HS-27A (cell line): Measurements from ENCODE around the gene BZW2.
"Not testable (repeated sequence)": the region's sequence is repeated elsewhere in the genome, so short reads cannot be mapped to it uniquely, and the experiment has no call there.

Source experiments
- DNase-seq: peaks from one replicate; pipeline ENCODE4 v3.0.0-alpha.2; 2012; ENCODE audit warnings: low read depth, missing footprints

BZW2 gene

DNA sequence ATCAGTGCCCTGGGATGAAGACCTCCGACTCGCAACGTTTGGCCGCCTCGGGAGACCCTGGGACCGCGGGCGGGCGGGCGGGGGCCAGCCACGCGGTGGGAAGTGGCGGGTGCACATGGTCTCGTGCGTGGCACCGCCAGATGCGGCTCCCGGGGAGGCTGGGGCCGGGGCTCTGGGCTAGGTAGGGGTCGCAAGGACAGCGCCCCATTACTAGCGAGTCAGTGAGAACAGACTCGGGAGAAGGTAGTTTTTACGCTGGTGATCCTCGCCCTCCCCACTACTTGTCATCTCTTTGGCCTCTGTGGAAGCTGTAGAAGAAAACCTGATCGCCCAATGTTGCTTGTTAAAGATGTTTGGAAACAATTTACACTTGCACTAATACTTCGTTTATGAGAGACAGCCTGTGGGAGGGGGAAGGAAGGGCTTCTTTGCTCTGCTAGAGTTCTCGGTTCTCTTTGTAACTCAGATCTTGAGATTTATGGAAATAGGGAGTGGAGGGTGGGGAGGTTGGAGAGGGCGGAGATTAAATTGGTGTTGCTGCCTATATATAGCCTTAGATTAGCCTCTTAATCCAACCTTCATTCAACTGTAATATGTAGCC is 591 bp downstream of the BZW2 start:
- DNase-seq: no peak

DNA sequence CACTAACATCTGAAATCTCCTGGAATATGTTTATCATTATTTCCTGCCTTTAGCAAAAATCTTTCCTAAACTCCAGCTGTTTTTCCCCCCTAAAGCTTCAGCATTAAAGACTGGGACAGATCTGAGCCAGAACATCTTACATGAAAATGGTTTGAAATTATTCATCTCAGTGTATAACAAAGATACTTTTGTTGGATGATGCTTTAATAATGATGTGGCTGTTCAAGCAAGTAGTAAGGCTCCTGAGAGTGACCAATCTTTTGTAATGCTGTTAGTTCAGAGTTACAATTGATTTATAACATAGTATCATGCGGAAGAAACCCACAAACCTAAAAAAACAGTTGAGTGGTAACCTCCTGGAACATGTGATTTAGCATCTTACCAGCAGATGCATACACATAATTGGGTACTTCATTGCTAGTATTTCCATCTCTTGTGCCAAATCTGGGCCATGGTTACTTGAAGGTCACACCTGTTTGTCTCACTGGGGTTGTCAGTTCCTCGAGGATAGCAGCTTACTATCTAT is 1.5 kb downstream of the BZW2 start:
- DNase-seq: no peak

DNA sequence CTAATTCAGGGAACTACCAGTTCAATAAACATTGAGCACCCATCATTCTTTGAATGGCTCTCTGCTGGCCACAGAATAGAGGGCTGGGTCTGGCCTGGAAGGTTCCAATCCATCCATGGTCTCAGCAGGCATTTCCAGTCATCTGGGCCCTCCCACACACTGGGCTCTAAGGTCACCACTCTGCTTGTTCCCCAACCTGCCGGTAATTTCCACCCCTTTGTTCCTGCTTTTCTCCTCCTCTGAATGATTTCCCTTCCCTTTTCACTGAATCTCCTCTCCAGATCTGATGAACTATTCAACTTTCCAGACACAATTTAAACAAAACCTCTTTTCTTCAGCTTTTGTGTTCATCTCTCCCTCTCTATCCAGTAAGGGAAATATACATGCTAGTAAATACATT is 2.6 kb downstream of the BZW2 start:
- DNase-seq: no peak

DNA sequence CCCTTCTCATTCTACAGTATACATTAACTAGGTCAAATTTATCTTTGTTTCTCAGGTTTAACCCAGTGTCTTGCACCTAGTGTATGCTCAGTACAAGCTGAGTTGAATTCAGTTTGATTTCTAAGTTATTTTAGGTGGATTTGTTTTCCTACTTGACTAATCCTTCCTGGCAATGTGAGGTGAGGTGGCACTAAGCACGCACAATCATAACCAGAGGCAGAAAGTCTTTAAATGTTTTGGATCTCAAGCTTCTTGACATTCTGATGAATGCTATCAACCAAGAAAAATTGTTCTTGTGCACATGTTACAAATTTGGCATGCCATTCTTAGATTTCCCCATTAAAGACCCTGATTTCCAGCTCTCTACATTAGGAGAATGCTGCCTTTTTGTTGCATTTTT is 3.2 kb downstream of the BZW2 start:
- no peak for DNase-seq

DNA sequence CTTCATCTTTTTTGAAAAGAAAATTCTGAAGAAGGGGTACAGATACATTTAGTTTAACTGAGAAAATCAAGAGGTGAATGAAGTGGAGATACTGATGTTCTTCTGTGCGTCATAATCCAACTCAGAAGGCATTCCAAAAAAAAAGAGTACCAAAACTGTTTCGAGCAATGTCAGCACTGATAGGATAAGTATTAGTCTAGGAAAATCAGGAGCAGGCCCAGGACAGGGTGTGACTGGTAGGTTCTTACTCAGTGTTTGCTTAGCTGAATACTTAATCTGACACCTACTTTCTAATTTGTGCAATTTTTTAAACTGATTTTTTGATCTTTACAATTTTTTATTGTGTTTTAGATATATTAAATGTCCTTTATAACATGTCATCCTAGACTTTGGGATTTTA is 4.3 kb downstream of the BZW2 start:
- DNase-seq: no peak

DNA sequence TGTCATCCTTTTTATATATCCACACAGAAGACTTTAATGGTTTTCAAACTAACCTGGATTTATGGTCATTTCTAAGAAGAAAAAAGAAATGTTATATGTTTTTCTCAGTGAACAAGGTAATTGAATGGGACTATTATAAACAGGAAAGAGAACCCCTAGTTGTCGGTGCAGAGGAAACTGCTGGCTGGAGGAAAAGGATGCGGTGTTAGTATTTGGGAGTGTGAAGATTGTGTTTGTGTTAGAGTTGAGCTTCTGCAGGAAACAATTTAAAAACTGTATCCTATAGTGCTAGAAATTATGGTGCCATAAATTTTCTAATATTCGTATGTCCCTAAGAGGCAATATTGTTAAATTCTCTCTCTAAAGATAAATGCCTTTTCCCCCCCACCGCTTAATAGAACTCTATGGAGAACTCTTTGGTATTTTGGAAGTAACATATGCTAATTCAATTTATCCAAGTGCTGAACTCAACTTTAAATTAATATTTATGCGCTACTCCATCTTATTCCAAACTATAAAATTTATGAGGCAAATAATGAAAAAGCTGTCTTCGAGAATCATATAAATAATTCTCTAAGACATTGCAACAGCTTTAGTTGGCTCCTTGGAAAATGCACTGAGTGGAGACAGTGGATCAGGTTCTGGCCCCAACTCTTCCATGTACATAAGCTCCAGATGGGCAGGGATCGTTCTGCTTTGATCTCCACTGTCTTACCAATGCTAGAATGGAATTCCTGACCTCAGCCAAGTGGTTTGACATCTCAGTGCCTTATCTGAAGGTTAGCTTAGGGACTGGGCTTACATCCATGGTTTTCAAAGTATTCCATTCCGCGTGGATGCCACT is 5.6 kb downstream of the BZW2 start:
- DNase-seq: no peak

DNA sequence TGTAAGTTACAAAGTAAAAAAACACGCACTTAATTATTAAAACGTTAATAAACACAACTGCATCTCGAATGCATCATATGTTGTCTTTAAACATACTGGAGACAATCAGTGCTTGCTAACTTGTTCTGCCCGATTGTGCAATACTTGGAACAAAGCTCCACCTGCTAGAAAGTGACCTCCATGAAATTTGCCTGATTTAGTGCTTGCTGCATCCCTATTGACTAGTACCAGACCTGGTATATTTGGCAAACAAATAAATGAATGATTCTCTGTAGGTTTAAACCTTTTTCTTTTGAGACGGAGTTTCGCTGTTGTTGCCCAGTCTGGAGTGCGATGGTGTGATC is 6.2 kb downstream of the BZW2 start:
- DNase-seq: no peak

DNA sequence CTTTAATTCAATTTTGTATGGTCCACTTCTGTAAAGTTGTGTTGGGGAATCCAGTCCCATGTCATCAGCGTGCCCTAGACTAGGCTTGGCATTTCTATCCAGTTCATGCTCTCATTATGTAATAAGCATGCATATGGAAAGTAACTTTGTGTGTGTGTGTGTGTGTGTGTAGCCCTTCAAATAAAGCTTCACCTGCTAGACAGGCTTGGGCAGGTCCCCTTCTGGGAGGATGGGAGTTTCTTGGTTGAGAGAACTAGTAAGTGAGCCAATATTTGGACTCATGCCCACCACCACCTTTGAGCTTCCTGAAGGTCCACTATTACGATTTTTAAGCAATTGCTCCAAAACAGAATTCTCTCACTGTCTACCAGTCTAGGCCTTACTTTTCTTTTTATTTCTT is 6.9 kb downstream of the BZW2 start:
- no peak for DNase-seq

DNA sequence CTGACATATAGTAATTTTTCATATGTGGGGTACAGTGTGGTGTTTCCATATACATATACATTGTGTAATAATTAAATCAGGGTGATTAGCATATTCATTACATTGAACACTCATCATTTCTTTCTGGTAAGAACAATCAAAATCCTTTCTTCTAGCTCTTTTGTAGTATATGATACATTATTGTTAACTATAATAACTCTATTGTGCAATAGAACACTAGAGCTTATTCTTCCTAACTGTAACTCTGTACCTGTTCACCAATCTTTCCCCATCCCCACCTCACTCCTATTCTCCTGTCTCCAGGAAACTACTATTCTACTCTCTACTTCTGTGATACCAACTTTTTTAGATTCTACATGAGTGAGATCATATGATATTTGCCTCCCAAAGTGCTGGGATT is 9.4 kb downstream of the BZW2 start:
- no peak for DNase-seq

DNA sequence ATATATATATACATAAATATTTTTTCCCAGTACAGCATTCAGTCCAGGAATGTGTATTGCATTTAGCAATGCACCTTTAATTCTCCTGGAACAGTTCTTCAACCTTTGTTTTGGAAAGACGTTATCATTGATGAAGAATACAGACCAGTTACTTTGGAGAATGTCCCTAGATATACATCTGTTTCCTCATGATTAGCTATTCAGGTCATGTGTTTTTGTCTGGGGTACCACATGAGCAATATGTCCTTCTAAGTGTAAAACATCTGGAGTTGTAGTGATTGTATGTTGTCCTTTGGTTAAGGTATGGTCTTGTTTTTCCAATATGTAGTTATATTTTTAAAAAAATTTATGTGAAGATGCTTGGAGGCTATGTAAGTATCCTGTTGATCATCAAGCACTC is 10.2 kb downstream of the BZW2 start:
- no peak for DNase-seq

DNA sequence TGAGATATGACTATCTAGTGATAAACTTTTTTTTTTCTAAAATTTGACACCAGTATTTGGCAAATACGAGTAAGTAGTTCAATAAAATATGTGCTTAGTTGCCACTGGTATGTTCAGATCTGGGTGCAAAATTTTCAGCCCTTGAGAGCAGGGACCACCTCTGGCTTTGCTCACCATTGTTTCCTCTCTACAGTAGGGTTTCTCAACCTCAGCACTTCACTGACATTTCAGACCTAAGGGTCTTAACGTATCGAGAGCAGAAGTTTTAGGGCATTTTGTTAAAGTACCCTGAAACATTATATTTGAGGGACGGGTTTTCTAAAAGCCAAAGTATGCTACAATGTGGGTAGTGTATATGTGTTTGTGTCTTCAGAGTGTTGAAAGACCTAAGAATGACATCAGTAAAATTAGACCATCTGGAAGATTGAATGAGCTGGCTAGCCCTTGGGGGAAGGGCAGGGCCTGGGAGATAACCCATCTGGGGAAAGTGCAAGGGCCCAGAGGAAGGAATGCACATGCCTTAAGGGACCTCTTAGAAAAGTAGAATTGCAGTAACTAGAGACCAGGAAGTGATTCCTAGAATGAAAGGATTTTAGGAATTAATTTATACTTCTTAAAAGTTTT is 11.8 kb downstream of the BZW2 start:
- DNase-seq: no peak

DNA sequence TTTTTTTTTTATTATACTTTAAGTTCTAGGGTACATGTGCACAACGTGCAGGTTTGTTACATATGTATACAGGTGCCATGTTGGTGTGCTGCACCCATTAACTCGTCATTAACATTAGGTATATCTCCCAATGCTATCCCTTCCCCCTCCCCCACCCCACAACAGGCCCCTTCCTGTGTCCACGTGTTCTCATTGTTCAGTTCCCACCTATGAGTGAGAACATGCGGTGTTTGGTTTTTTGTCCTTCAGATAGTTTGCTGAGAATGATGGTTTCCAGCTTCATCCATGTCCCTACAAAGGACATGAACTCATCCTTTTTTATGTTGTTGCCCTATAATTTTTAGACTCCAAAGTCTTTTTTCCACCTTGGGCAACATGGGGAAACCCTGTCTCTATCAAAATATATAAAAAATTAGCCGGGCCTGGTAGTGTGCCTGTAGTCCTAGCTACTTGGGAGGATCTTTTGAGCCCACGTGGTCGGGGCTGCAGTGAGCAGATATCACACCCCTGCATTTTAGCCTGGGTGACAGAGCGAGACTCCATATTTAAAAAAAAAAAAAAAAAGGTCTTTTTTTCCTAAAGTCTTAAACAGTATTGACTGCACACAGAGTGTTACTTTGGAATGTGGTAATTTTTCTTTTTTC is 14.0 kb downstream of the BZW2 start:
- not testable (repeated sequence) for DNase-seq

DNA sequence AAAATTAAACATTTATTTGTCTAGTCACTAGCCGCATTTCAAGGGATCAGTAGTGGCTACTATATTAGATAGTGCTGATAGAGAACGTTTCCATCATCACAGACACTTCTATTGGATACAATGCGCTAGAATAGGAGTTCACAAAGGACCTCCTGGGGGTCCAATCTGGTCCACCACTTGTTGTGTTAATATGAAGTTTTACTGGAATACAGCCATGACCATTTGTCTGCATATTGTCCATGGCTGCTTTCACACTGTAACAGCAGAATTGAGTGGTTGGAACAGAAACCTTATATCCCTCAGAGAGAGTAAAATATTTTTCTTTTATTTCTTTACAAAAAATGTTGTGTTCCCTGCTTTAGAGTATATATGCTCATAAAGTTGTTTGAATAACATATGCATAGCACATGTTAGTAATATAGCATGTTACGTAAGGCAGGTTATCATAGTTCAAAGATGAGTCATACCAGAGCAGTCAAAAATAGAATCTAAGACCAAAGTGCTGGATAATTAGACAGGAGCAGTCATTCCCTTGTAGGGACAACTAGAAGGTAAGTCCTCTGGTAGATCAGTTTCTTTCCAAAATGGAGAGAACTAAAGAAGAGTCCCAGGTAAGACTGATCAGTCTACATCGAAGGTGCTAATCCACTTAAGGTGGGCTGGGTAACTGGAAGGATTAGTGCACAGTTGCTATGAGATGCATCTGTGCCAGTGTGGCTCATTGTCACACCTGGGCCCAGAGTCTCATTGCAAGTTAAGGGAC is 14.9 kb downstream of the BZW2 start:
- DNase-seq: no peak

DNA sequence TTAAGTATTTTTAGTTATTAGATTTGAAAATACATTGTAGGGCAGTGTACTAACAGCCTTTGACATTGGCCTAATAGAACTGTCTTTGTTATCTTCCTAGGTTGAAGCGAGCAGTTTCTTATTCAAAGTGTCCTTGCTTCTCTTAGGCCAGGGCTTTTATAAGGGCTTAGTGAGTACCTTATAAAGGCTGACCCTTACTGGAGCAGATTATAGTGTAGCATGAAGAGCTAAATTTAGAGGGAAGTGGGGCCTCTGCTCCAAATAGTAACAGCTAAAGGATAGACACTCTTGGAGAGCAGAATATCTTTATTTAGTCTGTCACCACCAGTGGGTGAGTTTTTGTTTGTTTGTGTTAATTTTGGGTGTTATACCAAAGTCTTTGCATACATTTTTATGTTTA is 15.9 kb downstream of the BZW2 start:
- no peak for DNase-seq

DNA sequence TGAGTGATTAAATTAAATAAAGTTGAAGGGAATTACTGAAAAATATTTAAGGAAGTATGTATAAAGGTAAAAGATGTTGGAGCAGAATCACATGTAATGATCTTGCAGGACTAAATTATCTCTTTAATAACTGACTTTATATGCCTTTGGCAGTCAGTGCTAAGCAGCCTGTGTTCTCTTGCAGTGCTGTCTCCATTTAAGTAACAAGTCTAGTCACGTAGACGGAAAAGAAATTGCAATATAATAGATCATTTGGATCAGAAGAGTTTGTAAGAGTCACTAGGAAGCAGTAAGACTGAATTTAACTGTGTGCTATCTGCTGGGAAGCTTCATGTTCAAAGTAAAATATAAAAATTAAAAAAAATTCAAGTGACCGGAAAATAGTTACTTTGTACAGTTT is 21.4 kb downstream of the BZW2 start:
- DNase-seq: no peak

DNA sequence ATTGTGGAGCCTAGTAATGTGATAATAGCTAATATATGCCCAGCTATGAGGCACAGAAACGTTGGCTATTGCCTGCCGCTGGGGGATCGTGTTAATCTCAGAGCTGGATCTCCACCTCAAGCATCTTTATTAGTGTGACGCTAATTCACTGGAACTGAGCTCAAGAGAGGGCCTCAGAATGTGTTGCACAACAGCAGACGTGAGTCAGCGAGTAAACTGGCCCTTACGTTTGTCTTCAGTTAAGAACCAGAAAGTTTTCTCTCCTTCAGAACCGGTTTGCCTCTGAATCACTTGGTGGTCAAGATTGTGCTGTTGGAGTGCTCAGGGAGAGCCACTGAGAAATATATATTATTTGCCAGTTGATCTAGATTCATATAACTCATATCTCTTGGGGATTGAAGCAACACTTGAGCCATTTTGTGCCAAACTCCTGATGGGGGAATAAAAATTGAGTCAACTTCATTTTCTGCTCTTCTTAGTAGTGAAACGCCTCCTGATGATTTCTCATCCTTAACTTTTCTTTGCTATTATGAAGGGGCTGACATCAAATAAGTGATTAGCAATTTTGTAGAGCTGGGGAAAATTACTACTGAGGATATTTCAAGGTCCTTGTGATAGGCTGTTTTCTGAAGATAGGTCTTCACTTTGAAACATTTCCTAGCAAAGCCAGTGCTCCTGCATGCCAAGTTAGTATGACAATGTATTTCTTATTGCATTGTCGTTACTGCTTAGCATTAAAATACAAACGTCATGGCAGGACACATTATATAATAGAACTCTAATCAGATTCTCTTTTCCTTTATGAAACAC is 22.3 kb downstream of the BZW2 start:
- DNase-seq: peak; percentile 74

DNA sequence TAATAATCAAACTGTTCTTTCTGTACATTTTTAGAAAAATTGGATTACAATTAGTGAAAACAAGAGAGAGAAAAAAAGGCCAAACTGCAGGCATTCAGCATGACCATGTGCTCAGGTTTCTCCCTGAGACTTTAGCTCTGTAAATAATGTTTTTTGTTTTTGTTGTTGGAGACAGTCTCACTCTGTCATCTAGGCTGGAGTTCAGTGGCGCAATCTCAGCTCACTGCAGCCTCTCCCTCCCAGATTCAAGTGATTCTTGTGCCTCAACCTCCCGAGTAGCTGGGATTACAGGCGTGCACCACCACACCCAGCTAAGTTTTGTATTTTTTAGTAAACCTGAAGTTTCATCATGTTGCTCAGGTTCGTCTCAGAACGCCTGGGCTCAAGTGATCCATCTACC is 23.0 kb downstream of the BZW2 start:
- DNase-seq: no peak

DNA sequence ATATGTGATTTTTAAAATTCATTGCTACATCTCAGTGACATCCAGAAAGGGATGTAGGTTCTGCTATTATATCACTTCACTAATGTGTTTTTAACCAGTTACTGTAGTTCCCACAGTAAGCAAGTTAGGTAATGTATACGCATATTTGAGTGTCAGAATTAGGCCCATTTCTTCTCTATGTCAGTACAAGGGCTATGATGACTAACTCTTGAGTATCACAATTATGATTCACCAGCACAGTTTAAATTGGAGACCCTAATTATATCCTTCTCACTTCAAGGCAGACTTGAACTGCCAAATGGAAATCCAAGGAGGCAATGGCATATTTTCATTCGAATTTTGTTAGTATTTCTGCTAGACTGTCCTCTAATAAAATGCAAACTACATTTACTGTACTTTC is 23.6 kb downstream of the BZW2 start:
- DNase-seq: no peak

DNA sequence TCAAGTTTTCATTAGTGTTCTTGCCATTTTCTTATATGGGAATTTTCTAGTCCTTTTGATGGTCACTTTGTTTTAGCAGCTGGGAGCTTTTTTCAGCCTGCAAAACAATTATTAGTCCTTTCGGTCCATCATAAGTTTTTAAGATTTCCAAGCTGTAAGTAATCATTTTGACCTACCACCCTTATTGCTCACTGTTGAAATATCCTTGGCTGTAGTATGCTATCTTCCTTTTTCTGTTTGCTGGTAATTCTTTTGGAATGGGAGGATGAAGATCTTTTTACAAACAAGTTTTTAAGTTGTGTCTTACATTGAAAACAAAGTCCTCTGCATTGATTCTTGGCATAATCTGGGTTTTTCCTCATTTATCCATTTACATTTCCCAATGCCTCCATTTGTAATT is 24.0 kb downstream of the BZW2 start:
- no peak for DNase-seq

DNA sequence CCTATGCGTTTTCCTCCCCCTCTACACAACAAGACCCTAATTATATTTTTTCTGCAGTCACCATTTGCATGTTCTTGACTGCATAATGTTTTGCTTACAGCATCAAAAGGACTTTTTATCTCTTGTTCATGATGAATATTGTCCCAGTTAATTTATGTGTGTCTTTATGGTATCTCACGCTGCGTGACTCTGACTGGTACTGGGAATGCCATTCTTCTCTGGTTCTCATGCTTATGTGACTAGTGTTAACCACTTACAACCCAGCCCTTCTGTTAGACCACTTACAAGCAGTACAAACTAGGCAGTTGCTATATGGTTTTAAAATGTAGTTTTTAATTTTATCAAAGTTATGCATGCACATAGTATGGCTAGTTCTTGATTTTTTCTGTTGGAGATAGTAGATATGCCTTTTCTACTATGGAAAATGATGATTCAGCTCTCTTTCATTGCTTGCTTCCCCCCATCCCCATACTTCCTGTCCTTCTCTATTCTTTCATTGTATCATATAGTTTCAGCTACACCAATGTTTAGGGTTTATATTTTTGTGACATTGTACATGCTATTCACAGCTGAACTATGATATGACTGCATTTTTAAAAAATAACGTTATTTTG is 24.9 kb downstream of the BZW2 start:
- no peak for DNase-seq

DNA sequence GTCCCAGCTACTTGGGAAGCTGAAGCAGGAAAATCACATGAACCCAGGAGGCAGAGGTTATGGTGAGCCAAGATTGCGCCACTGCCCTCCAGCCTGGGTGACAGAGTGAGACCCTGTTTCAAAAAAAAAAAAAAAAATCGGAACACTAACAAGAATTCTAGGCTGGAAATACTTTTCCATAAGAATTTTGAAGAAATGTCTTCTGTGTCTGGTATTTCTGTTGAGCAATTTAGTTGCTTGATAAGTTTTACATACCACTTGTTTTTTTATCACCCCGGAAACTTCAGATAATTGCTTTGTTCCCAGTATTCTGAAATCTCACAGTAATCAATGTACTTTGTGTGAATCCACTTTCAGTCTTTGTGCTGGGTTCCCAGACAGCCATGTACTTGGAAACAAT is 25.8 kb downstream of the BZW2 start:
- DNase-seq: no peak
